HEK293 (cell line): ENCODE data around the gene NRIP1.

ENCODE experiments used
- CTCF ChIA-PET: fragments of 350-600 bp; formaldehyde crosslinking; extraction: SDS; loops from one replicate; lab custom pipeline; 2021; ENCODE audit warnings: antibody characterized with exemption; lab: Yijun Ruan, JAX
- POLR2A ChIA-PET: fragments of 300-600 bp; formaldehyde crosslinking; extraction: SDS; loops from one replicate; lab custom pipeline; 2020; ENCODE audit warnings: antibody characterized with exemption, inconsistent platforms; lab: Yijun Ruan, JAX
- H3K27ac ChIP-seq: fragments of 200-500 bp; sonication (Bioruptor generic); 2 replicates; pipeline ENCODE4 v1.5.1; 2014; ENCODE audit warnings: low read depth, low read length, control low read depth, inconsistent platforms; ENCODE audit errors: extremely low read depth
- H3K36me3 ChIP-seq, 2 experiments: fragments of 200-500 bp in 1 of 2; sonication (Bioruptor generic) in 1 of 2; 1 replicate in 1 of 2; 2 replicates in 1 of 2; pipeline ENCODE4 v1.5.1; 2014 to 2017; ENCODE audit warnings: inconsistent platforms in 2 of 2, low read length in 2 of 2; ENCODE audit not compliant: control insufficient read depth in 2 of 2, insufficient read depth in 1 of 2
- H3K4me1 ChIP-seq: fragments of 200-500 bp; sonication (Bioruptor generic); 2 replicates; pipeline ENCODE4 v1.5.1; 2014; ENCODE audit warnings: mild to moderate bottlenecking, low read length, inconsistent platforms; ENCODE audit not compliant: control insufficient read depth, insufficient read depth
- H3K4me3 ChIP-seq: 2 replicates; pipeline ENCODE4 v1.5.1; 2011; ENCODE audit warnings: low read depth, mild to moderate bottlenecking, control low read depth, low read length, moderate library complexity
- H3K9me3 ChIP-seq: fragments of 200-500 bp; sonication (Bioruptor generic); 2 replicates; pipeline ENCODE4 v1.5.1; 2014; ENCODE audit warnings: low read depth, low read length, inconsistent platforms; ENCODE audit not compliant: control insufficient read depth, insufficient read depth
- EGR2 ChIP-seq: fragments of 450-650 bp; formaldehyde crosslinking; IDR thresholded peaks from 2 replicates; pipeline ENCODE4 v1.5.1; 2016; ENCODE audit warnings: low read depth, missing biosample characterization, missing genetic modification characterization
- GFI1B ChIP-seq: fragments of 450-650 bp; formaldehyde crosslinking; IDR thresholded peaks from 2 replicates; pipeline ENCODE4 v1.5.1; 2016; ENCODE audit warnings: missing biosample characterization, missing genetic modification characterization
- GLI2 ChIP-seq: fragments of 450-650 bp; formaldehyde crosslinking; IDR thresholded peaks from 2 replicates; pipeline ENCODE4; 2017; ENCODE audit warnings: missing biosample characterization, missing genetic modification characterization, low read depth, borderline replicate concordance
- KLF10 ChIP-seq: fragments of 450-650 bp; IDR thresholded peaks from 2 replicates; pipeline ENCODE4 v1.5.1; 2018; ENCODE audit warnings: missing biosample characterization, mild to moderate bottlenecking, missing genetic modification characterization
- KLF7 ChIP-seq: fragments of 450-650 bp; formaldehyde crosslinking; IDR thresholded peaks from 2 replicates; pipeline ENCODE4 v1.5.1; 2016; ENCODE audit warnings: missing biosample characterization, missing genetic modification characterization, borderline replicate concordance
- MEIS1 ChIP-seq: sonication (generic); formaldehyde crosslinking; IDR thresholded peaks from 2 replicates; pipeline ENCODE4 v1.8.1; 2022; ENCODE audit warnings: missing genetic modification reagents, mild to moderate bottlenecking, borderline replicate concordance
- OSR2 ChIP-seq: fragments of 450-650 bp; formaldehyde crosslinking; IDR thresholded peaks from 2 replicates; pipeline ENCODE4 v1.5.1; 2016; ENCODE audit warnings: missing biosample characterization, missing genetic modification characterization
- PRDM1 ChIP-seq: fragments of 450-650 bp; formaldehyde crosslinking; IDR thresholded peaks from 2 replicates; pipeline ENCODE4; 2016; ENCODE audit warnings: missing biosample characterization, missing genetic modification characterization
- SETDB1 ChIP-seq: IDR thresholded peaks from one replicate; pipeline ENCODE4 v1.6.1; 2017; ENCODE audit warnings: mild to moderate bottlenecking, low read length, moderate library complexity, mixed read lengths; ENCODE audit not compliant: insufficient read length
- ZFP41 ChIP-seq: fragments of 450-650 bp; formaldehyde crosslinking; IDR thresholded peaks from 2 replicates; pipeline ENCODE4 v1.5.1; 2016; ENCODE audit warnings: missing biosample characterization, missing genetic modification characterization, borderline replicate concordance
- ZNF202 ChIP-seq: fragments of 450-650 bp; formaldehyde crosslinking; IDR thresholded peaks from 2 replicates; pipeline ENCODE4 v1.5.1; 2016; ENCODE audit warnings: missing biosample characterization, missing genetic modification characterization, borderline replicate concordance
- ZNF223 ChIP-seq: fragments of 450-650 bp; formaldehyde crosslinking; IDR thresholded peaks from 2 replicates; pipeline ENCODE4 v1.5.1; 2016; ENCODE audit warnings: missing biosample characterization, missing genetic modification characterization
- ZNF248 ChIP-seq: fragments of 450-650 bp; formaldehyde crosslinking; IDR thresholded peaks from 2 replicates; pipeline ENCODE4 v1.5.1; 2017; ENCODE audit warnings: missing biosample characterization, missing genetic modification characterization
- ZNF350 ChIP-seq: fragments of 450-650 bp; formaldehyde crosslinking; IDR thresholded peaks from 2 replicates; pipeline ENCODE4 v1.5.0; 2017; ENCODE audit warnings: missing biosample characterization, mild to moderate bottlenecking, missing genetic modification characterization
- ZNF354C ChIP-seq: fragments of 450-650 bp; formaldehyde crosslinking; IDR thresholded peaks from 2 replicates; pipeline ENCODE4 v1.5.1; 2016; ENCODE audit warnings: missing biosample characterization, missing genetic modification characterization, low read depth, borderline replicate concordance
- ZNF426 ChIP-seq: fragments of 450-650 bp; formaldehyde crosslinking; IDR thresholded peaks from 2 replicates; pipeline ENCODE4 v1.5.1; 2017; ENCODE audit warnings: missing biosample characterization, missing genetic modification characterization, mild to moderate bottlenecking, inconsistent platforms, moderate library complexity
- ZNF530 ChIP-seq: fragments of 450-650 bp; formaldehyde crosslinking; IDR thresholded peaks from 2 replicates; pipeline ENCODE4 v1.5.1; 2016; ENCODE audit warnings: low read depth, missing biosample characterization, missing genetic modification characterization
- ZNF544 ChIP-seq: fragments of 450-650 bp; formaldehyde crosslinking; IDR thresholded peaks from 2 replicates; pipeline ENCODE4 v1.5.0; 2017; ENCODE audit warnings: missing biosample characterization, missing genetic modification characterization
- ZNF768 ChIP-seq: fragments of 450-650 bp; formaldehyde crosslinking; IDR thresholded peaks from 2 replicates; pipeline ENCODE4 v1.5.1; 2018; ENCODE audit warnings: missing biosample characterization, mild to moderate bottlenecking, missing genetic modification characterization
- ZNF777 ChIP-seq: fragments of 450-650 bp; formaldehyde crosslinking; IDR thresholded peaks from 2 replicates; pipeline ENCODE4 v1.5.1; 2017; ENCODE audit warnings: missing biosample characterization, missing genetic modification characterization, borderline replicate concordance
- ZNF792 ChIP-seq: fragments of 450-650 bp; formaldehyde crosslinking; IDR thresholded peaks from 2 replicates; pipeline ENCODE4 v1.5.1; 2016; ENCODE audit warnings: missing biosample characterization, missing genetic modification characterization
- ZSCAN23 ChIP-seq: fragments of 450-650 bp; formaldehyde crosslinking; IDR thresholded peaks from 2 replicates; pipeline ENCODE4 v1.5.1; 2016; ENCODE audit warnings: missing biosample characterization, missing genetic modification characterization
- TF ChIP-seq, protein P1 (sequence below): fragments of 450-650 bp; formaldehyde crosslinking; IDR thresholded peaks from 2 replicates; pipeline ENCODE4 v1.5.1; 2017; ENCODE audit warnings: missing biosample characterization, missing genetic modification characterization
- TF ChIP-seq, protein P2 (sequence below): fragments of 450-650 bp; formaldehyde crosslinking; IDR thresholded peaks from 2 replicates; pipeline ENCODE4 v1.5.1; 2016; ENCODE audit warnings: missing biosample characterization, missing genetic modification characterization, low read depth
- TF ChIP-seq, protein P3 (sequence below): fragments of 450-650 bp; formaldehyde crosslinking; IDR thresholded peaks from 2 replicates; pipeline ENCODE4 v1.5.1; 2016; ENCODE audit warnings: missing biosample characterization, missing genetic modification characterization
- TF ChIP-seq, protein P4 (sequence below): fragments of 450-650 bp; formaldehyde crosslinking; IDR thresholded peaks from 2 replicates; pipeline ENCODE4 v1.5.1; 2016; ENCODE audit warnings: missing biosample characterization, missing genetic modification characterization

Gene NRIP1

DNA sequence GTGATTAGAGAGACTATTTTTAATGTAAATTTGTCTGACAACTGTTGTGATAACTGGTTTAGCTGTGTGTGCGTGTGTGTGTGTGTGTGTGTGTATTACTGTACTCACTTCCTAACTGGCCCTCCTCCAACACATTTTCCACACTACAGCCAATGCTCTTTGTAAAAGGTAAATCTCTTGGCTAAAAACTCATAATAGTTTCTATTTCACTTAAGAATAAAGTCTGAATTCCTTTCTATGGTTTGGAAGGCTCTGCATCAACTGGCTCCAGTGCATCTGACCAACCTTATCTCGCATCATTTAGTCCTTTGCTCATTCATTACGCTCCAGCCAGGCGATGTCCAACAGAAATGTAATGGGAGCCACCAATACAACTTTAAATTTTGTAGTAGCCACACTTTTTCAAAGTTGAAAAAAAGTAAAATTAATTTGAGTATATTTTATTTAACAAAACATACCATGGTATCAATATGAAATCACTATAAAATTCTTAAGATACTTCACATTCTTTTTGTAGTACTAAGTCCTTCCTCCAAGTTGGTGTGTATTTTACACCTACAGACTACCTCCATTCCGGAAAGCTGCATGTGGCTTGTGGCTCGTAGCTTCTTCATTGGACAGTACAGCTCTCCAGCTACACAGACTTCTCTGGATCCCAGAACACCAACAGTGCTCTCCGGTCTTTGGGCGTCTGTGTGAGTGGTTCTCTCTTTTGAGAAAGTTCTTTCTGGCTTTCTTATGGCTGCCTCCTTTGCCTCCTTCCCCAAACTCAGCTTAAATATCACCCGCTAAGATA is 68.9 kb downstream of the NRIP1 start:
- TF ChIP-seq ZNF792 (tag by site-specific recombination) (no peak), OSR2 (no peak), KLF10 (tag by site-specific recombination) (no peak), ZNF530 (no peak), EGR2 (no peak)
- TF ChIP-seq, protein P1, sequence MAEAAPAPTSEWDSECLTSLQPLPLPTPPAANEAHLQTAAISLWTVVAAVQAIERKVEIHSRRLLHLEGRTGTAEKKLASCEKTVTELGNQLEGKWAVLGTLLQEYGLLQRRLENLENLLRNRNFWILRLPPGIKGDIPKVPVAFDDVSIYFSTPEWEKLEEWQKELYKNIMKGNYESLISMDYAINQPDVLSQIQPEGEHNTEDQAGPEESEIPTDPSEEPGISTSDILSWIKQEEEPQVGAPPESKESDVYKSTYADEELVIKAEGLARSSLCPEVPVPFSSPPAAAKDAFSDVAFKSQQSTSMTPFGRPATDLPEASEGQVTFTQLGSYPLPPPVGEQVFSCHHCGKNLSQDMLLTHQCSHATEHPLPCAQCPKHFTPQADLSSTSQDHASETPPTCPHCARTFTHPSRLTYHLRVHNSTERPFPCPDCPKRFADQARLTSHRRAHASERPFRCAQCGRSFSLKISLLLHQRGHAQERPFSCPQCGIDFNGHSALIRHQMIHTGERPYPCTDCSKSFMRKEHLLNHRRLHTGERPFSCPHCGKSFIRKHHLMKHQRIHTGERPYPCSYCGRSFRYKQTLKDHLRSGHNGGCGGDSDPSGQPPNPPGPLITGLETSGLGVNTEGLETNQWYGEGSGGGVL (tag by site-specific recombination) = no peak
- TF ChIP-seq, protein P2, sequence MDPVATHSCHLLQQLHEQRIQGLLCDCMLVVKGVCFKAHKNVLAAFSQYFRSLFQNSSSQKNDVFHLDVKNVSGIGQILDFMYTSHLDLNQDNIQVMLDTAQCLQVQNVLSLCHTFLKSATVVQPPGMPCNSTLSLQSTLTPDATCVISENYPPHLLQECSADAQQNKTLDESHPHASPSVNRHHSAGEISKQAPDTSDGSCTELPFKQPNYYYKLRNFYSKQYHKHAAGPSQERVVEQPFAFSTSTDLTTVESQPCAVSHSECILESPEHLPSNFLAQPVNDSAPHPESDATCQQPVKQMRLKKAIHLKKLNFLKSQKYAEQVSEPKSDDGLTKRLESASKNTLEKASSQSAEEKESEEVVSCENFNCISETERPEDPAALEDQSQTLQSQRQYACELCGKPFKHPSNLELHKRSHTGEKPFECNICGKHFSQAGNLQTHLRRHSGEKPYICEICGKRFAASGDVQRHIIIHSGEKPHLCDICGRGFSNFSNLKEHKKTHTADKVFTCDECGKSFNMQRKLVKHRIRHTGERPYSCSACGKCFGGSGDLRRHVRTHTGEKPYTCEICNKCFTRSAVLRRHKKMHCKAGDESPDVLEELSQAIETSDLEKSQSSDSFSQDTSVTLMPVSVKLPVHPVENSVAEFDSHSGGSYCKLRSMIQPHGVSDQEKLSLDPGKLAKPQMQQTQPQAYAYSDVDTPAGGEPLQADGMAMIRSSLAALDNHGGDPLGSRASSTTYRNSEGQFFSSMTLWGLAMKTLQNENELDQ (tag by site-specific recombination) = no peak
- peaks cover 0 to 5% of the 10 kb centered on the region in 2 experiments; a peak in 1 of 3 replicates for H3K36me3 ChIP-seq
- H3K9me3 ChIP-seq = no peaks in the 10 kb centered on the region
- POLR2A ChIA-PET = no interaction called here
- CTCF ChIA-PET = interaction anchor here (0.7 kb wide), 1 partner anchor 132 kb away, joined by 4 read pairs; no protein-coding TSS in a partner anchor
- H3K27ac ChIP-seq = no peak overlapping the region
- 0 out of 2 replicates have a peak, but pooled peaks cover 2% of the 10 kb centered on the region for H3K4me1 ChIP-seq
- no peak overlapping the region for H3K4me3 ChIP-seq

DNA sequence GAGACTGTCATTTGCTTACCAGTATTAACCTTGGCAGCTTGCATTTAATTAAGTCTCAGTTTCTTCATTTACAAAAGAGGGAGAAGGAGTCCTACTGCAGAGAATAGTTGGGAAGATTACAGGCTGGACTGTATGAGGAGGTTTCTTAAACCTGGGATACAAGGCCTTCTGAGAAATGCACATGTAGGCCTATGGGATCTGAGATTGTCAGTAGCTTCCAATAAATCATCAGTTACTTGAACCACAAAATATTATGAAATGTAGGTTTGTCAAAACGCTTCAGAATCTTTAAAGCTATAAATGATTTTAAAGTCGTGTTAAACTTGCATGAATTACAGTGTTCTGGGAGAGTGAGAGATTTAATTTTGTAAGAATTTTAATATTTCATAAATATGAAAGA is 69.6 kb downstream of the NRIP1 start:
- no peak overlapping the region for H3K4me3 ChIP-seq

DNA sequence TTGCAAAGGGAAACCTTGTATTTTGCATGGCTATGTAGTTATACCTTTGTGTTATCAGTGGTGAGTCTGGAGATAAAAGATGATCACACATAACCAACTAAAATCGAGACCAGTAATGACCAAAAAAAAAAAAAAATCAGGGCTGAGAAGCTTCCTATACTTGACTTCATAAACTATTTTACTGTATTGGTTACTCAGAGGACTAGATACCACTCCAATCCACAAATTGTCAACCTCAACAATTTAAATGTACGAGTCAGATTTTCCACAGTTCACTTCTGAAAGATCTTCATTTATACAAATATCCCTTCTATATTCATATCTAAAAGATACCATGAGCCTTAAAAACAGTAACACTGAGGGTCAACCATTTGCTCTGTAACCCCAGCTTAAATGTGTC is 71.7 kb downstream of the NRIP1 start:
- Histone ChIP-seq H3K27ac (no peak overlapping the region), H3K36me3 (peaks cover 0 to 5% of the 10 kb centered on the region in 2 experiments; a peak in 1 of 3 replicates), H3K9me3 (no peaks in the 10 kb centered on the region), H3K4me3 (no peak overlapping the region), H3K4me1 (no peaks in the 10 kb centered on the region)
- ChIA-PET POLR2A (no interaction called here), CTCF (interaction anchor here (0.6 kb wide), 1 partner anchor 124 kb away, joined by 4 read pairs; no protein-coding TSS in a partner anchor)
- no peak for TF ChIP-seq ZNF350 (tag by site-specific recombination)
- TF ChIP-seq KLF7 = no peak
- no peak for TF ChIP-seq GFI1B (tag by site-specific recombination)
- no peak for TF ChIP-seq ZNF426 (tag by site-specific recombination)
- TF ChIP-seq ZSCAN23 (tag by site-specific recombination) = no peak
- no peak for TF ChIP-seq MEIS1
- no peak for TF ChIP-seq ZNF248 (tag by site-specific recombination)
- no peak for TF ChIP-seq ZNF202 (tag by site-specific recombination)
- no peak for TF ChIP-seq SETDB1
- TF ChIP-seq, protein P3, sequence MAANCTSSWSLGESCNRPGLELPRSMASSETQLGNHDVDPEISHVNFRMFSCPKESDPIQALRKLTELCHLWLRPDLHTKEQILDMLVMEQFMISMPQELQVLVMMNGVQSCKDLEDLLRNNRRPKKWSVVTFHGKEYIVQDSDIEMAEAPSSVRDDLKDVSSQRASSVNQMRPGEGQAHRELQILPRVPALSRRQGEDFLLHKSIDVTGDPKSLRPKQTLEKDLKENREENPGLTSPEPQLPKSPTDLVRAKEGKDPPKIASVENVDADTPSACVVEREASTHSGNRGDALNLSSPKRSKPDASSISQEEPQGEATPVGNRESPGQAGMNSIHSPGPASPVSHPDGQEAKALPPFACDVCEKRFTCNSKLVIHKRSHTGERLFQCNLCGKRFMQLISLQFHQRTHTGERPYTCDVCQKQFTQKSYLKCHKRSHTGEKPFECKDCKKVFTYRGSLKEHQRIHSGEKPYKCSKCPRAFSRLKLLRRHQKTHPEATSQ (tag by site-specific recombination) = no peak
- no peak for TF ChIP-seq GLI2 (tag by site-specific recombination)
- no peak for TF ChIP-seq PRDM1 (tag by site-specific recombination)
- TF ChIP-seq ZNF354C (tag by site-specific recombination) = no peak

More for the DNA sequence above, 69.6 kb downstream of the NRIP1 start:
- H3K4me1 ChIP-seq = no peaks in the 10 kb centered on the region
- H3K36me3 ChIP-seq = peaks cover 0 to 5% of the 10 kb centered on the region in 2 experiments; a peak in 1 of 3 replicates
- H3K9me3 ChIP-seq = no peaks in the 10 kb centered on the region
- ChIA-PET POLR2A (no interaction called here), CTCF (interaction anchor here (0.6 kb wide), 1 partner anchor 742 kb away, joined by 4 read pairs; no protein-coding TSS in a partner anchor)
- TF ChIP-seq, protein P4, sequence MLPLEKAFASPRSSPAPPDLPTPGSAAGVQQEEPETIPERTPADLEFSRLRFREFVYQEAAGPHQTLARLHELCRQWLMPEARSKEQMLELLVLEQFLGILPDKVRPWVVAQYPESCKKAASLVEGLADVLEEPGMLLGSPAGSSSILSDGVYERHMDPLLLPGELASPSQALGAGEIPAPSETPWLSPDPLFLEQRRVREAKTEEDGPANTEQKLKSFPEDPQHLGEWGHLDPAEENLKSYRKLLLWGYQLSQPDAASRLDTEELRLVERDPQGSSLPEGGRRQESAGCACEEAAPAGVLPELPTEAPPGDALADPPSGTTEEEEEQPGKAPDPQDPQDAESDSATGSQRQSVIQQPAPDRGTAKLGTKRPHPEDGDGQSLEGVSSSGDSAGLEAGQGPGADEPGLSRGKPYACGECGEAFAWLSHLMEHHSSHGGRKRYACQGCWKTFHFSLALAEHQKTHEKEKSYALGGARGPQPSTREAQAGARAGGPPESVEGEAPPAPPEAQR = no peak
- no peak for TF ChIP-seq ZNF792 (tag by site-specific recombination)
- TF ChIP-seq ZNF768 (tag by site-specific recombination) = no peak
- no peak for TF ChIP-seq ZNF223 (tag by site-specific recombination)
- TF ChIP-seq ZNF777 (tag by site-specific recombination) = no peak
- TF ChIP-seq ZNF544 (tag by site-specific recombination) = no peak
- no peak for TF ChIP-seq ZFP41 (tag by site-specific recombination)
- TF ChIP-seq, all 188 proteins: peak for 0
- no peak overlapping the region for H3K27ac ChIP-seq
